ENCODE measurements around the gene TMEM219. TPM values are rescaled to one million over a fixed set of nuclear protein-coding genes. Genes with fewer than 3 reads are reported as not detected.

Gene TMEM219
- total and polyA plus RNA-seq, 4 donors: 25.5 to 75.9 (median 46.9) TPM

GRCh38 chr16:30002614-30003346 lies 40.9 kb downstream of the TMEM219 start:
- DNase-seq (ENCODE audit: low spot score): no peak
- 91% methylated on average over 19 of the region's 19 CpGs for WGBS
- TF ChIP-seq, protein P1, sequence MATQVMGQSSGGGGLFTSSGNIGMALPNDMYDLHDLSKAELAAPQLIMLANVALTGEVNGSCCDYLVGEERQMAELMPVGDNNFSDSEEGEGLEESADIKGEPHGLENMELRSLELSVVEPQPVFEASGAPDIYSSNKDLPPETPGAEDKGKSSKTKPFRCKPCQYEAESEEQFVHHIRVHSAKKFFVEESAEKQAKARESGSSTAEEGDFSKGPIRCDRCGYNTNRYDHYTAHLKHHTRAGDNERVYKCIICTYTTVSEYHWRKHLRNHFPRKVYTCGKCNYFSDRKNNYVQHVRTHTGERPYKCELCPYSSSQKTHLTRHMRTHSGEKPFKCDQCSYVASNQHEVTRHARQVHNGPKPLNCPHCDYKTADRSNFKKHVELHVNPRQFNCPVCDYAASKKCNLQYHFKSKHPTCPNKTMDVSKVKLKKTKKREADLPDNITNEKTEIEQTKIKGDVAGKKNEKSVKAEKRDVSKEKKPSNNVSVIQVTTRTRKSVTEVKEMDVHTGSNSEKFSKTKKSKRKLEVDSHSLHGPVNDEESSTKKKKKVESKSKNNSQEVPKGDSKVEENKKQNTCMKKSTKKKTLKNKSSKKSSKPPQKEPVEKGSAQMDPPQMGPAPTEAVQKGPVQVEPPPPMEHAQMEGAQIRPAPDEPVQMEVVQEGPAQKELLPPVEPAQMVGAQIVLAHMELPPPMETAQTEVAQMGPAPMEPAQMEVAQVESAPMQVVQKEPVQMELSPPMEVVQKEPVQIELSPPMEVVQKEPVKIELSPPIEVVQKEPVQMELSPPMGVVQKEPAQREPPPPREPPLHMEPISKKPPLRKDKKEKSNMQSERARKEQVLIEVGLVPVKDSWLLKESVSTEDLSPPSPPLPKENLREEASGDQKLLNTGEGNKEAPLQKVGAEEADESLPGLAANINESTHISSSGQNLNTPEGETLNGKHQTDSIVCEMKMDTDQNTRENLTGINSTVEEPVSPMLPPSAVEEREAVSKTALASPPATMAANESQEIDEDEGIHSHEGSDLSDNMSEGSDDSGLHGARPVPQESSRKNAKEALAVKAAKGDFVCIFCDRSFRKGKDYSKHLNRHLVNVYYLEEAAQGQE (IDR thresholded peaks at IDR 0.05): no peak
- no peak for TF ChIP-seq HNF4G (IDR thresholded peaks at IDR 0.05)
- no peak for TF ChIP-seq CTCF (IDR thresholded peaks at IDR 0.05; ENCODE audit: low read depth, low read length, missing input control)
- TF ChIP-seq, protein P2, sequence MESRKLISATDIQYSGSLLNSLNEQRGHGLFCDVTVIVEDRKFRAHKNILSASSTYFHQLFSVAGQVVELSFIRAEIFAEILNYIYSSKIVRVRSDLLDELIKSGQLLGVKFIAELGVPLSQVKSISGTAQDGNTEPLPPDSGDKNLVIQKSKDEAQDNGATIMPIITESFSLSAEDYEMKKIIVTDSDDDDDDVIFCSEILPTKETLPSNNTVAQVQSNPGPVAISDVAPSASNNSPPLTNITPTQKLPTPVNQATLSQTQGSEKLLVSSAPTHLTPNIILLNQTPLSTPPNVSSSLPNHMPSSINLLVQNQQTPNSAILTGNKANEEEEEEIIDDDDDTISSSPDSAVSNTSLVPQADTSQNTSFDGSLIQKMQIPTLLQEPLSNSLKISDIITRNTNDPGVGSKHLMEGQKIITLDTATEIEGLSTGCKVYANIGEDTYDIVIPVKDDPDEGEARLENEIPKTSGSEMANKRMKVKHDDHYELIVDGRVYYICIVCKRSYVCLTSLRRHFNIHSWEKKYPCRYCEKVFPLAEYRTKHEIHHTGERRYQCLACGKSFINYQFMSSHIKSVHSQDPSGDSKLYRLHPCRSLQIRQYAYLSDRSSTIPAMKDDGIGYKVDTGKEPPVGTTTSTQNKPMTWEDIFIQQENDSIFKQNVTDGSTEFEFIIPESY (IDR thresholded peaks at IDR 0.05): no peak
- TF ChIP-seq, protein P3, sequence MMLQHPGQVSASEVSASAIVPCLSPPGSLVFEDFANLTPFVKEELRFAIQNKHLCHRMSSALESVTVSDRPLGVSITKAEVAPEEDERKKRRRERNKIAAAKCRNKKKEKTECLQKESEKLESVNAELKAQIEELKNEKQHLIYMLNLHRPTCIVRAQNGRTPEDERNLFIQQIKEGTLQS (IDR thresholded peaks at IDR 0.05): no peak
- no peak for TF ChIP-seq GABPA (IDR thresholded peaks at IDR 0.05 in 1 of 2, conservative IDR thresholded peaks at IDR 0.05 in 1 of 2)
- no peak for TF ChIP-seq RAD21 (IDR thresholded peaks at IDR 0.05)
- TF ChIP-seq NR2F2 (IDR thresholded peaks at IDR 0.05): no peak
- no peak for TF ChIP-seq JUND (IDR thresholded peaks at IDR 0.05)
- TF ChIP-seq FOXA1 (IDR thresholded peaks at IDR 0.05): no peak
- TF ChIP-seq MAX (IDR thresholded peaks at IDR 0.05): no peak
- no peak for TF ChIP-seq EGR1 (IDR thresholded peaks at IDR 0.05; ENCODE audit: low read depth in 2 of 2)
- Histone ChIP-seq H3K4me1 (ENCODE audit: control insufficient read depth in 4 of 4, insufficient read depth in 4 of 4, low read length in 3 of 4) (no peaks in the 10 kb centered on the region), H3K36me3 (ENCODE audit: control insufficient read depth in 4 of 4, insufficient read depth in 3 of 4, low read depth in 1 of 4, low read length in 3 of 4) (peaks cover 0 to 10% (median 3%) of the 10 kb centered on the region in 4 donors), H3K4me3 (ENCODE audit: low read depth in 1 of 3, low read length in 3 of 3) (no peak overlapping the region), H3K27ac (ENCODE audit: low read depth in 1 of 2, low read length in 2 of 2) (no peak overlapping the region), H3K9ac (ENCODE audit: low read depth in 1 of 2, low read length in 2 of 2) (no peak overlapping the region), H3K27me3 (ENCODE audit: control insufficient read depth in 4 of 4, insufficient read depth in 4 of 4, low read length in 3 of 4) (no peaks in the 10 kb centered on the region), H3K9me3 (ENCODE audit: control insufficient read depth in 4 of 4, low read length in 3 of 4) (no peaks in the 10 kb centered on the region)
